Measurements from ENCODE around the gene TM4SF4. TPM values are rescaled to one million over a fixed set of nuclear protein-coding genes. Genes with fewer than 3 reads are reported as not detected.

TM4SF4 gene
- total RNA-seq, 1 donor from 2014 or later, result not detected

GRCh38 chr3:149545049-149545448 is 70.6 kb downstream of the TM4SF4 start:
- peaks cover 24% of the 10 kb centered on the region for H3K36me3 Mint-ChIP-seq (ENCODE audit: low read depth, unreplicated experiment)
- Histone ChIP-seq H3K4me2 (ENCODE audit: low read length) (no peak overlapping the region), H3K79me2 (ENCODE audit: insufficient read depth, low read length) (peaks cover 69% of the 10 kb centered on the region), H3K36me3 (ENCODE audit: insufficient read depth, low read length) (peaks cover 13% of the 10 kb centered on the region), H3K4me1 (ENCODE audit: insufficient read depth, low read length) (peaks cover 60% of the 10 kb centered on the region), H3K9ac (ENCODE audit: low read length) (no peak overlapping the region), H4K20me1 (ENCODE audit: insufficient read depth, low read length) (no peaks in the 10 kb centered on the region), H3K9me3 (ENCODE audit: insufficient read depth, low read depth, low read length) (no peaks in the 10 kb centered on the region), H3K4me3 (ENCODE audit: insufficient read depth, low read depth, low read length) (no peak overlapping the region), H2AFZ (ENCODE audit: low read depth, low read length) (no peak overlapping the region), H3K27ac (ENCODE audit: low read depth, low read length) (no peak overlapping the region), H3K27me3 (ENCODE audit: insufficient read depth, low read length) (no peaks in the 10 kb centered on the region)
- peak overlapping the region; percentile 20 for H3K27ac Mint-ChIP-seq (ENCODE audit: unreplicated experiment)
- peaks cover 62% of the 10 kb centered on the region for H3K4me1 Mint-ChIP-seq (ENCODE audit: low read depth, unreplicated experiment)
- FAIRE-seq (no peak), DNase-seq (ENCODE audit: low read depth) (no peak)
- no peaks in the 10 kb centered on the region for H3K27me3 Mint-ChIP-seq (ENCODE audit: low read depth, unreplicated experiment)
- H3K4me3 Mint-ChIP-seq (ENCODE audit: unreplicated experiment), result no peak overlapping the region
- no peak for TF ChIP-seq EZH2 (IDR thresholded peaks at IDR 0.05; ENCODE audit: insufficient read depth, low read length)
- TF ChIP-seq, protein P1, sequence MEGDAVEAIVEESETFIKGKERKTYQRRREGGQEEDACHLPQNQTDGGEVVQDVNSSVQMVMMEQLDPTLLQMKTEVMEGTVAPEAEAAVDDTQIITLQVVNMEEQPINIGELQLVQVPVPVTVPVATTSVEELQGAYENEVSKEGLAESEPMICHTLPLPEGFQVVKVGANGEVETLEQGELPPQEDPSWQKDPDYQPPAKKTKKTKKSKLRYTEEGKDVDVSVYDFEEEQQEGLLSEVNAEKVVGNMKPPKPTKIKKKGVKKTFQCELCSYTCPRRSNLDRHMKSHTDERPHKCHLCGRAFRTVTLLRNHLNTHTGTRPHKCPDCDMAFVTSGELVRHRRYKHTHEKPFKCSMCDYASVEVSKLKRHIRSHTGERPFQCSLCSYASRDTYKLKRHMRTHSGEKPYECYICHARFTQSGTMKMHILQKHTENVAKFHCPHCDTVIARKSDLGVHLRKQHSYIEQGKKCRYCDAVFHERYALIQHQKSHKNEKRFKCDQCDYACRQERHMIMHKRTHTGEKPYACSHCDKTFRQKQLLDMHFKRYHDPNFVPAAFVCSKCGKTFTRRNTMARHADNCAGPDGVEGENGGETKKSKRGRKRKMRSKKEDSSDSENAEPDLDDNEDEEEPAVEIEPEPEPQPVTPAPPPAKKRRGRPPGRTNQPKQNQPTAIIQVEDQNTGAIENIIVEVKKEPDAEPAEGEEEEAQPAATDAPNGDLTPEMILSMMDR (IDR thresholded peaks at IDR 0.05; ENCODE audit: insufficient read depth, low read depth, low read length), result no peak
- H3K9me3 Mint-ChIP-seq (ENCODE audit: unreplicated experiment), result no peaks in the 10 kb centered on the region

DNA sequence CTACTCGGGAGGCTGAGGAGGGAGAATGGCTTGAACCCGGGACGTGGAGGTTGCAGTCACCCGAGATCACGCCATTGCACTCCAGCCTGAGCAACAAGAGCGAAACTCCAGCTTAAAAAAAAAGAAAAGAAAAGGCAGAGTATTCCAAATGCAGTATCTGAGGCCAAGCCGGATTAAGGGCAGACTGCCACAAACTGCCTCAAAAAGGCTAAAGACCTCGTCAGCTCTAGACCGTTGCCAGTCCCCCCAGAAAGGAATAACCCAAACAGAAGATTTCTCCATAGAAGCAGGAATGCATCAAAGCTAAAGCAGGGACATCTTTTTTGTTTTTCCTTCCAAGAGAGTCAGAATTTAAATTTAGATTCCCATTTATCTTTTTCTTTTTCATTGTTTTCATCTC is 72.9 kb downstream of the TM4SF4 start:
- Histone ChIP-seq H3K9ac (ENCODE audit: low read length) (peak overlapping the region; percentile 69), H3K79me2 (ENCODE audit: insufficient read depth, low read length) (peaks cover 81% of the 10 kb centered on the region), H3K9me3 (ENCODE audit: insufficient read depth, low read depth, low read length) (no peaks in the 10 kb centered on the region), H3K4me2 (ENCODE audit: low read length) (peak overlapping the region; percentile 75), H3K4me3 (ENCODE audit: insufficient read depth, low read depth, low read length) (no peak overlapping the region), H3K4me1 (ENCODE audit: insufficient read depth, low read length) (peaks cover 37% of the 10 kb centered on the region), H2AFZ (ENCODE audit: low read depth, low read length) (no peak overlapping the region), H4K20me1 (ENCODE audit: insufficient read depth, low read length) (no peaks in the 10 kb centered on the region), H3K36me3 (ENCODE audit: insufficient read depth, low read length) (peaks cover 7% of the 10 kb centered on the region), H3K27me3 (ENCODE audit: insufficient read depth, low read length) (no peaks in the 10 kb centered on the region), H3K27ac (ENCODE audit: low read depth, low read length) (peak overlapping the region; percentile 90)
- Mint-ChIP-seq H3K4me3 (ENCODE audit: unreplicated experiment) (no peak overlapping the region), H3K9me3 (ENCODE audit: unreplicated experiment) (no peaks in the 10 kb centered on the region), H3K4me1 (ENCODE audit: low read depth, unreplicated experiment) (peaks cover 47% of the 10 kb centered on the region), H3K36me3 (ENCODE audit: low read depth, unreplicated experiment) (peaks cover 13% of the 10 kb centered on the region), H3K27ac (ENCODE audit: unreplicated experiment) (peak overlapping the region; percentile 94), H3K27me3 (ENCODE audit: low read depth, unreplicated experiment) (no peaks in the 10 kb centered on the region)
- TF ChIP-seq, protein P1 (IDR thresholded peaks at IDR 0.05; ENCODE audit: insufficient read depth, low read depth, low read length), result no peak
- TF ChIP-seq EZH2 (IDR thresholded peaks at IDR 0.05; ENCODE audit: insufficient read depth, low read length), result no peak
- FAIRE-seq (no peak), DNase-seq (ENCODE audit: low read depth) (peak; percentile 86)

DNA sequence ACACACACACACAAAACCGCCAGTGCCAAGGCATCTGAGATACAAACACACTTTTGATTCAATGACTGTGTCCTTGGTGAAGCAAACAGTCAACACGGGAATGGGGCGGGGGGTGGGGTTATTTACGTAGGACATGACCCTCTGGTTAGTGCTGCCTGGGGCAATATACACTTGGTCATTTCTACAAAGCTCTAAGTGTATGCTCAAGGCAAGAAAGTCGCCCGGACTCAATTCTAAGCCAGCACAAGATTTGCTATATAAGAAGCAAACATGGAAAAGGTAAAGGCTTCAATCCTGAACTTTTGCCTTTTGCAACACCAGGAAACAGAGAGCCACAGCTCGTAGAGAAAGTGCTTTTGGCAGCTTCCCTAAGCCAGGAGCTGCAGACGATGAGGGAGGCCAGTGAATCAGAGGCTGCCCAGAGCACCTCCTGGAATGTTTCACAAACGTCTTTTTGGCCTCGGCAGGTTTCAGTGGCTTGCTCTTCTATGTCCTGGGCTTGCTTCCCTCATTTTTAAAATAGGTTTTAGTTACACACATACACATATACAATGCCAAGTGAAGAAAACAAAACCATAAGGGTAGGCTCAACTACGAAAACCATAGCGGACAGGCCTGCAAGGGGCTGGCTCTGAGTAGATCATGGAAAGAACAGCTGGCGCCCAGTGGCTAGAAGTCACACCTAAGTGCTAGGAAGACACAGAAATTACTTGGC is 73.6 kb downstream of the TM4SF4 start:
- Histone ChIP-seq H3K4me3 (ENCODE audit: insufficient read depth, low read depth, low read length) (peak overlapping the region; percentile 17), H4K20me1 (ENCODE audit: insufficient read depth, low read length) (no peaks in the 10 kb centered on the region), H2AFZ (ENCODE audit: low read depth, low read length) (no peak overlapping the region), H3K4me2 (ENCODE audit: low read length) (peak overlapping the region; percentile 75), H3K4me1 (ENCODE audit: insufficient read depth, low read length) (peaks cover 35% of the 10 kb centered on the region), H3K36me3 (ENCODE audit: insufficient read depth, low read length) (peaks cover 11% of the 10 kb centered on the region), H3K27ac (ENCODE audit: low read depth, low read length) (peak overlapping the region; percentile 90), H3K9me3 (ENCODE audit: insufficient read depth, low read depth, low read length) (no peaks in the 10 kb centered on the region), H3K27me3 (ENCODE audit: insufficient read depth, low read length) (no peaks in the 10 kb centered on the region), H3K79me2 (ENCODE audit: insufficient read depth, low read length) (peaks cover 81% of the 10 kb centered on the region), H3K9ac (ENCODE audit: low read length) (peak overlapping the region; percentile 69)
- TF ChIP-seq, protein P1 (IDR thresholded peaks at IDR 0.05; ENCODE audit: insufficient read depth, low read depth, low read length), result no peak
- no peak for TF ChIP-seq EZH2 (IDR thresholded peaks at IDR 0.05; ENCODE audit: insufficient read depth, low read length)
- Mint-ChIP-seq H3K27ac (ENCODE audit: unreplicated experiment) (peak overlapping the region; percentile 94), H3K4me3 (ENCODE audit: unreplicated experiment) (no peak overlapping the region), H3K36me3 (ENCODE audit: low read depth, unreplicated experiment) (peaks cover 13% of the 10 kb centered on the region), H3K27me3 (ENCODE audit: low read depth, unreplicated experiment) (no peaks in the 10 kb centered on the region), H3K4me1 (ENCODE audit: low read depth, unreplicated experiment) (peaks cover 47% of the 10 kb centered on the region), H3K9me3 (ENCODE audit: unreplicated experiment) (no peaks in the 10 kb centered on the region)
- peak; percentile 71 for FAIRE-seq
- peak; percentile 95 for DNase-seq (ENCODE audit: low read depth)

Data from astrocyte (in vitro differentiated cells and primary cell).